ENCODE measurements around the gene MUC2.

DNA sequence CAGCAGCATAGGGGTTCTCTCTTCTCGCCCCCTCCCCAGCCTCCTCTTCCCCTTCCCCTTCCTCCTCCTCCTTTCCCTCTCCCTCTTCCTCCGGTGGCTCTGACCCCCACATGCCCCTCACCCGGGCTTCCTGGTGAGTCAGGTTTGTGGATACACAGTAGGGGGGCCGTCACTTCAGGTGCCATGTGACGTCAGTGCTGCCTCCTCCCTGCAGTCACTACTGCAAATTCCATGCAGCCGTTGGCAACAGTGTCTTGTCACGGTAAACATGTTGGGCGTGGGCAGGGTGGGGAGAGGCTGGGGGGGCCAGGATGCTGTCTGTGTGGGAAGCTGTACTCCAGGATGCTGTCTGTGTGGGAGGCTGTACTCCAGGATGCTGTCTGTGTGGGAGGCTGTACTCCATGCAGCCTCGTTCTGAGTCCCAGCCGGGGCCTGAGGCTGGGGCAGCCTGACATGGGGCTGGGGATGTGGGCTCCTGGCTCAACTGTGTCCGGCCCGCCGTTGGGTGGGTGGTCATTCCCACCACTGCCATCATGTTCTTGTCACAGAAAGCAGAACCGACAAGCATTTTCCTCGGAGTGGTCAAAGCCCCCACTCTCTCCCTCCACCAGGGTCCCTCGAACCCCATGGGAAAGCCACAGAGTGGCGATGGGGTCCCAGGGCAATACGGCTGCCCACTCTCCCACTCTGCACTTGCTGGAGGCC, 2.4 kb upstream of the MUC2 start:
- TF ChIP-seq, protein P1, sequence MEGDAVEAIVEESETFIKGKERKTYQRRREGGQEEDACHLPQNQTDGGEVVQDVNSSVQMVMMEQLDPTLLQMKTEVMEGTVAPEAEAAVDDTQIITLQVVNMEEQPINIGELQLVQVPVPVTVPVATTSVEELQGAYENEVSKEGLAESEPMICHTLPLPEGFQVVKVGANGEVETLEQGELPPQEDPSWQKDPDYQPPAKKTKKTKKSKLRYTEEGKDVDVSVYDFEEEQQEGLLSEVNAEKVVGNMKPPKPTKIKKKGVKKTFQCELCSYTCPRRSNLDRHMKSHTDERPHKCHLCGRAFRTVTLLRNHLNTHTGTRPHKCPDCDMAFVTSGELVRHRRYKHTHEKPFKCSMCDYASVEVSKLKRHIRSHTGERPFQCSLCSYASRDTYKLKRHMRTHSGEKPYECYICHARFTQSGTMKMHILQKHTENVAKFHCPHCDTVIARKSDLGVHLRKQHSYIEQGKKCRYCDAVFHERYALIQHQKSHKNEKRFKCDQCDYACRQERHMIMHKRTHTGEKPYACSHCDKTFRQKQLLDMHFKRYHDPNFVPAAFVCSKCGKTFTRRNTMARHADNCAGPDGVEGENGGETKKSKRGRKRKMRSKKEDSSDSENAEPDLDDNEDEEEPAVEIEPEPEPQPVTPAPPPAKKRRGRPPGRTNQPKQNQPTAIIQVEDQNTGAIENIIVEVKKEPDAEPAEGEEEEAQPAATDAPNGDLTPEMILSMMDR (conservative IDR thresholded peaks at IDR 0.05), result no peak
- no peak for TF ChIP-seq ZFX (IDR thresholded peaks at IDR 0.05)

Data from C4-2B (cell line).